H1 (cell line): ENCODE data around the gene SUSD5. TPM values are rescaled to one million over a fixed set of nuclear protein-coding genes. Genes with fewer than 3 reads are reported as not detected.

Experiments used
- CTCF ChIA-PET: fragments of 300-600 bp; sonication (Branson Sonifier 250); formaldehyde crosslinking; loops from one replicate; lab custom pipeline; 2021; ENCODE audit not compliant: partially characterized antibody; lab: Charles Lee
- POLR2A ChIA-PET: fragments of 300-600 bp; sonication (Branson Sonifier 250); formaldehyde crosslinking; loops from one replicate; lab custom pipeline; 2021; ENCODE audit warnings: inconsistent platforms; ENCODE audit not compliant: partially characterized antibody; lab: Charles Lee
- DNase-seq, 2 experiments: peaks; one replicate each; pipeline versions ENCODE4 v3.0.0 to v3.0.0-alpha.2; 2010 to 2022; ENCODE audit warnings: low spot score in 2 of 2, low read depth in 1 of 2, mixed read lengths in 1 of 2
- FAIRE-seq: peaks from 2 replicates; lab custom pipeline; 2011; peaks lifted over from hg19 to GRCh38; lab: Jason Lieb, UNC
- H2AFZ ChIP-seq: 2 replicates; pipeline ENCODE4 v1.8.1; 2012; ENCODE audit warnings: low read length, inconsistent platforms
- H2AK5ac ChIP-seq: 2 replicates; pipeline ENCODE4 v1.6.1; 2013; ENCODE audit warnings: low read depth, low read length
- H2BK120ac ChIP-seq: replicated peaks from 2 replicates; pipeline ENCODE3; 2013; ENCODE audit warnings: low read depth, low read length, inconsistent platforms
- H2BK12ac ChIP-seq: 2 replicates; pipeline ENCODE4 v1.6.1; 2013; ENCODE audit warnings: low read depth, low read length
- H2BK15ac ChIP-seq: 2 replicates; pipeline ENCODE4 v1.6.1; 2013; ENCODE audit warnings: low read length
- H2BK20ac ChIP-seq: 2 replicates; pipeline ENCODE4 v1.6.1; 2013; ENCODE audit warnings: low read length
- H2BK5ac ChIP-seq: 2 replicates; pipeline ENCODE4 v1.6.1; 2013; ENCODE audit warnings: low read depth, low read length
- H3K14ac ChIP-seq: 2 replicates; pipeline ENCODE4 v1.6.1; 2013; ENCODE audit warnings: inconsistent platforms; ENCODE audit not compliant: insufficient read length
- H3K18ac ChIP-seq: 2 replicates; pipeline ENCODE4 v1.6.1; 2013; ENCODE audit warnings: low read length; ENCODE audit errors: extremely low read depth
- H3K23ac ChIP-seq: 2 replicates; pipeline ENCODE4 v1.6.1; 2013; ENCODE audit warnings: inconsistent platforms; ENCODE audit not compliant: insufficient read length
- H3K23me2 ChIP-seq: 2 replicates; pipeline ENCODE4 v1.6.1; 2013; ENCODE audit warnings: low read depth, low read length
- H3K27ac ChIP-seq: 2 replicates; pipeline ENCODE4 v1.6.1; 2011; ENCODE audit warnings: low read depth, low read length, inconsistent platforms
- H3K27me3 ChIP-seq, 4 experiments: replicated peaks in 1 of 4; 1 replicate in 1 of 4; 2 replicates in 3 of 4; pipeline versions ENCODE4 v1.6.1 to v1.8.1; 2011 to 2013; ENCODE audit warnings: low read length in 3 of 4, mild to moderate bottlenecking in 3 of 4, inconsistent platforms in 2 of 4, mixed read lengths in 2 of 4, moderate library complexity in 1 of 4; ENCODE audit not compliant: control insufficient read depth in 3 of 4, insufficient read depth in 3 of 4; ENCODE audit errors: extremely low read depth in 1 of 4
- H3K36me3 ChIP-seq, 4 experiments: 2 replicates each; pipeline versions ENCODE4 v1.6.1 to v1.8.1; 2011 to 2013; ENCODE audit warnings: mild to moderate bottlenecking in 4 of 4, low read length in 3 of 4, moderate library complexity in 2 of 4, control low read depth in 1 of 4, inconsistent platforms in 1 of 4; ENCODE audit not compliant: insufficient read depth in 4 of 4, control insufficient read depth in 2 of 4
- H3K4ac ChIP-seq: replicated peaks from 2 replicates; pipeline ENCODE3; 2013; ENCODE audit warnings: low read length, low read depth, mixed read lengths, inconsistent platforms; ENCODE audit not compliant: insufficient read length
- H3K4me1 ChIP-seq, 4 experiments: replicated peaks in 1 of 4; 1 replicate in 1 of 4; 2 replicates in 3 of 4; pipeline versions ENCODE4 v1.6.1 to v1.8.1; 2011 to 2013; ENCODE audit warnings: low read length in 3 of 4, inconsistent platforms in 2 of 4, mixed read lengths in 1 of 4; ENCODE audit not compliant: insufficient read depth in 4 of 4, control insufficient read depth in 3 of 4
- H3K4me2 ChIP-seq, 2 experiments: 2 replicates each; pipeline versions ENCODE4 v1.6.1 to v1.8.1; 2011 to 2013; ENCODE audit warnings: low read depth in 2 of 2, low read length in 2 of 2, control low read depth in 1 of 2, inconsistent platforms in 1 of 2, mild to moderate bottlenecking in 1 of 2; ENCODE audit not compliant: insufficient read depth in 1 of 2
- H3K4me3 ChIP-seq, 4 experiments: fragments of 200-600, 300-600 bp in 1 of 4; sonication (generic), shearing (Covaris generic), sonication (Bioruptor Twin) in 1 of 4; 2 replicates each; pipeline versions ENCODE4 v1.5.1 to v1.8.1; 2011 to 2016; ENCODE audit warnings: low read length in 4 of 4, low read depth in 3 of 4, control low read depth in 2 of 4, inconsistent platforms in 2 of 4, mild to moderate bottlenecking in 2 of 4, mixed read lengths in 1 of 4, moderate library complexity in 1 of 4; ENCODE audit not compliant: insufficient read depth in 2 of 4; ENCODE audit errors: extremely low read depth in 1 of 4
- H3K56ac ChIP-seq: replicated peaks from 2 replicates; pipeline ENCODE3; 2013; ENCODE audit warnings: low read depth, mild to moderate bottlenecking, mixed read lengths, low read length, inconsistent platforms; ENCODE audit not compliant: insufficient read length
- H3K79me1 ChIP-seq: 2 replicates; pipeline ENCODE4 v1.6.1; 2013; ENCODE audit warnings: low read depth, low read length, control low read depth
- H3K79me2 ChIP-seq, 2 experiments: 2 replicates each; pipeline versions ENCODE4 v1.6.1 to v1.8.1; 2012 to 2013; ENCODE audit warnings: low read length in 2 of 2, mild to moderate bottlenecking in 2 of 2, inconsistent platforms in 1 of 2; ENCODE audit not compliant: insufficient read depth in 2 of 2, control insufficient read depth in 1 of 2
- H3K9ac ChIP-seq, 4 experiments: replicated peaks in 1 of 4; 1 replicate in 1 of 4; 2 replicates in 3 of 4; pipeline versions ENCODE4 v1.6.1 to v1.8.1; 2011 to 2013; ENCODE audit warnings: low read depth in 3 of 4, low read length in 3 of 4, control low read depth in 2 of 4, mild to moderate bottlenecking in 2 of 4, moderate library complexity in 2 of 4, inconsistent platforms in 1 of 4; ENCODE audit errors: extremely low read depth in 1 of 4
- H3K9me3 ChIP-seq, 2 experiments: 2 replicates each; pipeline versions ENCODE4 v1.6.1 to v1.8.1; 2012 to 2013; ENCODE audit warnings: mild to moderate bottlenecking in 2 of 2, moderate library complexity in 2 of 2, control low read depth in 1 of 2, inconsistent platforms in 1 of 2, low read depth in 1 of 2, low read length in 1 of 2, mixed read lengths in 1 of 2; ENCODE audit not compliant: insufficient read depth in 2 of 2
- H4K20me1 ChIP-seq, 2 experiments: replicated peaks in 1 of 2; 2 replicates each; pipeline versions ENCODE3 to v1.8.1; 2011 to 2013; ENCODE audit warnings: inconsistent platforms in 2 of 2, low read length in 2 of 2, mild to moderate bottlenecking in 1 of 2; ENCODE audit not compliant: insufficient read depth in 2 of 2, control insufficient read depth in 1 of 2
- H4K5ac ChIP-seq: 2 replicates; pipeline ENCODE4 v1.6.1; 2013; ENCODE audit warnings: low read length, low read depth, mixed read lengths, inconsistent platforms; ENCODE audit not compliant: insufficient read length
- H4K8ac ChIP-seq: 2 replicates; pipeline ENCODE4 v1.8.0; 2013; ENCODE audit warnings: mild to moderate bottlenecking, moderate library complexity, low read length, inconsistent platforms; ENCODE audit not compliant: insufficient read depth; ENCODE audit errors: extremely low read depth
- H4K91ac ChIP-seq: replicated peaks from 2 replicates; pipeline ENCODE3; 2013; ENCODE audit warnings: low read length, mixed read lengths, inconsistent platforms; ENCODE audit not compliant: insufficient read length
- E2F6 ChIP-seq: IDR thresholded peaks from 2 replicates; pipeline ENCODE4 v1.6.1; 2012; ENCODE audit warnings: inconsistent platforms
- HDAC6 ChIP-seq: IDR thresholded peaks from one replicate; pipeline ENCODE4 v1.7.1; 2012; ENCODE audit warnings: low read depth, mild to moderate bottlenecking, inconsistent platforms, low read length, moderate library complexity
- JUN ChIP-seq: IDR thresholded peaks from 2 replicates; pipeline ENCODE4 v1.6.1; 2011; ENCODE audit warnings: low read depth, mild to moderate bottlenecking, improper control_type of control experiment, low read length
- KDM1A ChIP-seq: fragments of 200-600, 300-600 bp; sonication (generic); IDR thresholded peaks from 2 replicates; pipeline ENCODE4 v1.7.1; 2016; ENCODE audit warnings: mild to moderate bottlenecking, low read length, borderline replicate concordance
- PHF8 ChIP-seq: fragments of 200-600 bp; sonication (generic); conservative IDR thresholded peaks from 2 replicates; pipeline ENCODE4 v1.7.1; 2012; ENCODE audit warnings: low read depth, mild to moderate bottlenecking, inconsistent platforms, low read length, moderate library complexity
- POU5F1 ChIP-seq: IDR thresholded peaks from 2 replicates; pipeline ENCODE4 v1.6.1; 2011; ENCODE audit warnings: low read depth, mild to moderate bottlenecking, low read length, moderate library complexity
- RFX5 ChIP-seq: IDR thresholded peaks from 2 replicates; pipeline ENCODE4 v1.6.1; 2011; ENCODE audit warnings: low read depth, low read length, improper control_type of control experiment, borderline replicate concordance
- SP1 ChIP-seq: IDR thresholded peaks from 2 replicates; pipeline ENCODE4 v1.6.1; 2011; ENCODE audit warnings: low read depth, low read length
- SUZ12 ChIP-seq: fragments of 200-600 bp; sonication (generic); IDR thresholded peaks from 2 replicates; pipeline ENCODE4 v1.6.1; 2012; ENCODE audit warnings: mild to moderate bottlenecking, inconsistent platforms, low read length, moderate library complexity, mixed read lengths
- WGBS, 2 experiments: shearing (Covaris generic) in 1 of 2; methylation state at CpG; one replicate each; pipeline versions ENCODE4 v1.1.6 to v1.1.7; 2013 to 2015; ENCODE audit warnings: low lambda C conversion rate in 2 of 2, mixed read lengths in 2 of 2, inconsistent platforms in 1 of 2, low coverage in 1 of 2, missing lambda C conversion rate in 1 of 2; ENCODE audit not compliant: insufficient replicate concordance in 2 of 2, insufficient coverage in 1 of 2, insufficient read length in 1 of 2; ENCODE audit errors: extremely low coverage in 1 of 2, missing lambda C conversion rate in 1 of 2; 5-methylcytosine and 5-hydroxymethylcytosine counted together
- polyA plus RNA-seq, 7 experiments: library from polyadenylated mRNA; depleted of rRNA in 3 of 7; stranded (reverse) in 5 of 7; unstranded in 2 of 7; fragments of >200 nt in 5 of 7; fragments of 200-250 nt in 2 of 7; gene quantifications; 1 replicate in 5 of 7; 2 replicates in 1 of 7; 4 replicates in 1 of 7; pipeline versions ENCODE4 v1.2.1 to v1.2.3, GENCODE V29; 2011 to 2013; ENCODE audit warnings: missing spikeins in 2 of 7, mixed read lengths in 2 of 7
- total RNA-seq: library from RNA; stranded (reverse); fragmentation: NEBNext Ultra II Directional; extraction: Animal tissue kit (Norgen Biotek cat#: 25700); gene quantifications from 2 replicates; pipeline ENCODE4 v1.2.1, GENCODE V29; 2021

The SUSD5 gene
- total and polyA plus RNA-seq, 2 of the 8 experiments (the other 6 are each of a cell fraction or from before 2014, with no cell fraction given): 0.92 to 3.3 TPM

GRCh38 chr3:33134026-33134625 lies 84.5 kb downstream of the SUSD5 start:
- H2AK5ac ChIP-seq: no peak overlapping the region
- H3K14ac ChIP-seq: no peak overlapping the region
- DNase-seq: no peak
- H3K18ac ChIP-seq: no peak overlapping the region
- no peak overlapping the region for H3K27ac ChIP-seq
- no peak overlapping the region for H2BK20ac ChIP-seq
- H3K79me2 ChIP-seq: no peaks in the 10 kb centered on the region
- no peak overlapping the region for H4K91ac ChIP-seq
- no peak for FAIRE-seq
- no peak overlapping the region for H2BK12ac ChIP-seq
- H4K8ac ChIP-seq: no peak overlapping the region
- no peak overlapping the region for H4K5ac ChIP-seq
- 80% methylated on average over 4 of the region's 4 CpGs; no CpG with 5 or more reads in 1 of the 2 experiments for WGBS, 2 experiments
- H3K4me2 ChIP-seq: no peak overlapping the region
- H3K23me2 ChIP-seq: no peaks in the 10 kb centered on the region
- H4K20me1 ChIP-seq: peaks cover 0 to 2% of the 10 kb centered on the region in 2 experiments
- H3K36me3 ChIP-seq: peaks cover 0 to 20% (median 9%) of the 10 kb centered on the region in 4 experiments; a peak in 6 of 8 replicates
- no peak overlapping the region for H3K4me3 ChIP-seq
- CTCF ChIA-PET: interaction anchor here (0.8 to 3.5 kb wide), 4 partner anchors 10 to 239 kb away, joined by 3 to 17 read pairs (median 4); no protein-coding TSS in a partner anchor
- no peak overlapping the region for H3K4ac ChIP-seq
- H3K56ac ChIP-seq: no peak overlapping the region
- H2BK120ac ChIP-seq: no peak overlapping the region
- H2BK5ac ChIP-seq: no peak overlapping the region
- H3K4me1 ChIP-seq: peaks cover 0 to 6% (median 5%) of the 10 kb centered on the region in 4 experiments; a peak in 6 of 7 replicates
- no peak overlapping the region for H2BK15ac ChIP-seq
- TF ChIP-seq PHF8: no peak
- TF ChIP-seq HDAC6: no peak
- TF ChIP-seq E2F6: no peak
- TF ChIP-seq POU5F1: no peak
- TF ChIP-seq KDM1A: no peak
- no peak for TF ChIP-seq JUN
- TF ChIP-seq RFX5: no peak
- TF ChIP-seq SUZ12: no peak
- TF ChIP-seq SP1: no peak
- no peaks in the 10 kb centered on the region; the same call in 1 of the 2 replicates for H3K79me1 ChIP-seq
- H2AFZ ChIP-seq: no peak overlapping the region
- POLR2A ChIA-PET: no interaction called here
- no peak overlapping the region for H3K23ac ChIP-seq
- H3K9me3 ChIP-seq: no peaks in the 10 kb centered on the region
- H3K27me3 ChIP-seq: no peaks in the 10 kb centered on the region
- H3K9ac ChIP-seq: no peak overlapping the region
